GM18951 (cell line): ENCODE data around the gene PROCA1.

ENCODE experiments used
- POLR2A ChIP-seq: IDR thresholded peaks from 4 replicates; pipeline ENCODE4 v1.6.1; 2011; ENCODE audit warnings: mild to moderate bottlenecking; ENCODE audit not compliant: insufficient read length, insufficient read depth; ENCODE audit errors: extremely low read depth
- in situ Hi-C: fragments of 300-500 bp; cut with MboI; formaldehyde crosslinking; loops from one replicate; pipeline ENCODE4 v1.12.0; 2022; ENCODE audit warnings: low sequenced_read_pairs, mixed read lengths, inconsistent platforms; ENCODE audit not compliant: unreplicated experiment

The PROCA1 gene

GRCh38 chr17:28716740-28717577 lies 5.3 kb upstream of the PROCA1 start:
- no peak for TF ChIP-seq POLR2A
- in situ Hi-C loops, result no loop called here

- no peak for TF ChIP-seq POLR2A
- in situ Hi-C loops, result no loop called here
Measured at GRCh38 chr17:28715217-28715616, 3.5 kb upstream of the PROCA1 start.

- no peak for TF ChIP-seq POLR2A
- in situ Hi-C loops, result no loop called here
Measured at GRCh38 chr17:28714281-28714680, 2.6 kb upstream of the PROCA1 start.

GRCh38 chr17:28712705-28713415 lies 1.2 kb upstream of the PROCA1 start:
- TF ChIP-seq POLR2A, result no peak
- in situ Hi-C loops, result no loop called here

GRCh38 chr17:28712032-28712704 lies 480 bp upstream of the PROCA1 start:
- no peak for TF ChIP-seq POLR2A
- in situ Hi-C loops, result no loop called here

- TF ChIP-seq POLR2A, result peak; percentile 78
- in situ Hi-C loops, result no loop called here
Measured at GRCh38 chr17:28710861-28711722, 596 bp downstream of the PROCA1 start.

- TF ChIP-seq POLR2A, result no peak
- in situ Hi-C loops, result no loop called here
Measured at GRCh38 chr17:28707339-28707720, 4.4 kb downstream of the PROCA1 start.

GRCh38 chr17:28706471-28707338 lies 5.0 kb downstream of the PROCA1 start:
- in situ Hi-C loops, result no loop called here
- TF ChIP-seq POLR2A, result no peak

- in situ Hi-C loops, result no loop called here
- TF ChIP-seq POLR2A, result no peak
Measured at GRCh38 chr17:28705728-28706334, 5.9 kb downstream of the PROCA1 start.

GRCh38 chr17:28705074-28705659 lies 6.5 kb downstream of the PROCA1 start:
- TF ChIP-seq POLR2A, result no peak
- in situ Hi-C loops, result no loop called here

- in situ Hi-C loops, result no loop called here
- TF ChIP-seq POLR2A, result no peak
Measured at GRCh38 chr17:28704219-28704858, 7.3 kb downstream of the PROCA1 start.
